Hematopoietic multipotent progenitor cell treated with erythropoietin and hydrocortisone succinate and interleukin-3 and kit ligand, for 8 days (in vitro differentiated cells): ENCODE measurements around the gene ZNF691.
"Not testable (repeated sequence)": the region's sequence is repeated elsewhere in the genome, so short reads cannot be mapped to it uniquely, and the experiment has no call there.

Source experiments
- DNase-seq: peaks from one replicate; pipeline ENCODE4 v3.0.0-alpha.2; 2015

The ZNF691 gene

DNA sequence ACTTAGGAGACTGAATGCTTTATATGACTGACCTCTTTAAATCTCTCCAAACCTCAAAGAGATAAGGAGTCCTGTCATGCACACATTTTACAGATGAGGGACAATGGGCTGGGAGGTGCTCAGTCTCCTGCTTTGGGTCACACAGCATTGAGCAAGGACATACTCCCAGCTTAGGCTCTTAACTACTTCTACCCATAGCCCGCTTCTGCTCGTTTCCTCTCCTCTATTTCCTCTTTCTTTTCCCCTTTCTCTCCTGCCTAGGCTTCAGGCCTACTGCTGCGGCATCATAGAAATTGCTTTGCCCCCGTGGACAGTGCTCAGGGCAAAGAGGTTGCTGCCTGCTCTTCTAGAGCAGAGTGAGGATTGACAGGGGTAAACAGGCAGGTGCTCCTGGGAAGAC is 12.4 kb upstream of the ZNF691 start:
- no peak for DNase-seq

DNA sequence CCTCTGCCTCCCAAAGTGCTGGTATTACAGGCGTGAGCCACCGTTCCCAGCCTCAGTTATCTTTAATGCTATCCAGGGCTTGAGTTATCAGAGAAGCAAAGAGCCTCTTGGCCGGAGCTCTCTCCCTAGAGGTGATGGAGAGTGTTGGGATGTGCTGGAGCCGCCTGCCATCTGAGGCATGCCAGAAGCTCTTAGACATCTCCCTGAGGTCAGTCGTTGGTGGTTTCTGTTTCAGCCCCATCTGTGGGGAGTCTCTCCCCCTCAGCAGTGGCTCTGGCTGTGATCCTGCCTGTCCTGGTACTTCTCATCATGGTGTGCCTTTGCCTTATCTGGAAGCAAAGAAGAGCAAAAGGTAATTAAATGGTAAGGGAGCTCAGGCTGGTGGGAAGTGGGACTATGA is 11.6 kb upstream of the ZNF691 start:
- no peak for DNase-seq

DNA sequence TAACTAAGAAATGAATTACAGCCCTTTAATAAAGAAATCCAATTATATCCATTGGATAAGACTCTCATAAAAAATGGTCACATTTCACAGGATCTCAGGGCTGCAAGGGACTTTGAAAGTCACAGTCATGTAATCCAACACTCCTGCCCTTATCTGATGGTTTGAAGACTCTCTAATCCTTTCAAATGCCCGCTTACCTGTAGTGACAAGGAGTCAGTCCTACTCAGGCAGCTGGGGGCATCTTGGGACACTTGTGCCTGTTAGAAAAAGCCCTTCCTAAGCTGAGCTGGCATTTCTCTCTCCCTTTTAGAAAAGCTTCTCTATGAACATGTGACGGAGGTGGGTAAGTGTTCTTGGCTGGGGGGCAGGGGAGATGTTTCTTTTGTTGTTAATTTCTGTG is 11.0 kb upstream of the ZNF691 start:
- DNase-seq, result no peak

DNA sequence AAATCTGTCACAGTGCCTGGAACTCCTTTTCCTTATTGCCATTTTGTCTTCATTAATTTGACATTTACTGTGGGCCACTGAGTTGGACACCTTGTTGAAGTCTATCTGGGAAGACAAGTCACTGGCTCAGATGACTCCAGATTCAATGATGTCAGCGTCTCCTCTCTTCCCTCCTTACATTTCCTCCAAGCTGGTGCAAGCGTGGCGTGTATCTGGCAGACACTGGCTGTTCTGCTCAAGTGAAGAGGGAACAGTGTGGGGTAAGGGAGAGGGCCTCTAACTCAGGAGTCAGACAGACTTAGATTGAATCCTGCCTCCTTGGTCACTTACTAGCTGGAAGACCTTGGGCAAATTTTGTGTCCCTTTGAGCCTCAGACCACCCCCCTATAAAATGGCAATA is 8.7 kb upstream of the ZNF691 start:
- no peak for DNase-seq

DNA sequence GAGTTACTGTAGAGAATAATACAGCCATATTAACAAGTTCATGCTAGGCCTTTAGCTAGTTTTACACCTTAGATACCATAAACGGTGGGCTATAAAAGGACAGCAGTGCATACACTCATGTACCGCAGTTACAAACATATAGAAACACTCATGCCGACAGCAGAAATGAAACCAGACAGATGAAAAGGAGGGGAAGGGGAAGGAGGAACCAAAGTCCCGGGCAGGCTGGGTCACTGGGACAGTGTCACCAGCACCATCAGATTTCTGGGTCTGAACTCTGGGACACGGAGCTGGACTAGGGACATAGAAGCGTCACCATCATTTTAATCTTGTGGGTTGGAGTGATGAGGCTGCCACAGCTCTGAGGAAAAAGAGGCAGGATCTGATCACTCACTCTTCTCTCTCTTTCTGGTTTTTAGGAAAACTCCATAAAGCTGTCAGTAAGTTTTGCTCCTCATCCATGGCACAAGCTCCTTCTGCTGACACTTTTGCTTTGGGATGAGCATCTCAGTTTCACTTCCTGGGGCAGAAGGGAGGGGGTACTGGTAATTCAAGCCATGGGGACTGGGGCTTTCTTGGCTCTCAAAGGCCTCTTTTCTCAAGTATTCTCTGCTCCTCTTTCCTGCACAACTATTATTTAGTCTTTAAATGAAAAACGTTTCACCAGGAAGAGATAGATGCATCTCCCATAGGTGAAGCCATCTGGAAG is 7.8 kb upstream of the ZNF691 start:
- no peak for DNase-seq

DNA sequence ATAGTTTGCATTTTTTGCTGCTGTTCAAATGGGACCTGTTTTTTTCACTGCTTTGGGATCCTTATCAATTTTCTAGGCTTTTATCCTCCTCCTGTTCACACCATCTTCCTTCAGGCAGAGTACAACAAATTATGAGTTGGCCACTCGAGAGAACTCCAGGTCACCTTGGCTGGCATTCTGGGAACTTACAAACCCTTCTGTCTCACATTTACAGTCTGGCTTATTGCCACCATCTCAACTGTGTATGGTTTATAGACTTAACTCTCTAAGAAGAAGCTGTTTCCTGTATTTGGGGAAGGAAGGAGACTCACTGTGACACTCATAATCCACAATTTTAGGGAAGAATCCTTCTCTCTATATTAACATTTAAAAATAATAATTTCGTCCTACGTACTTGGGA is 5.4 kb upstream of the ZNF691 start:
- DNase-seq, result no peak

DNA sequence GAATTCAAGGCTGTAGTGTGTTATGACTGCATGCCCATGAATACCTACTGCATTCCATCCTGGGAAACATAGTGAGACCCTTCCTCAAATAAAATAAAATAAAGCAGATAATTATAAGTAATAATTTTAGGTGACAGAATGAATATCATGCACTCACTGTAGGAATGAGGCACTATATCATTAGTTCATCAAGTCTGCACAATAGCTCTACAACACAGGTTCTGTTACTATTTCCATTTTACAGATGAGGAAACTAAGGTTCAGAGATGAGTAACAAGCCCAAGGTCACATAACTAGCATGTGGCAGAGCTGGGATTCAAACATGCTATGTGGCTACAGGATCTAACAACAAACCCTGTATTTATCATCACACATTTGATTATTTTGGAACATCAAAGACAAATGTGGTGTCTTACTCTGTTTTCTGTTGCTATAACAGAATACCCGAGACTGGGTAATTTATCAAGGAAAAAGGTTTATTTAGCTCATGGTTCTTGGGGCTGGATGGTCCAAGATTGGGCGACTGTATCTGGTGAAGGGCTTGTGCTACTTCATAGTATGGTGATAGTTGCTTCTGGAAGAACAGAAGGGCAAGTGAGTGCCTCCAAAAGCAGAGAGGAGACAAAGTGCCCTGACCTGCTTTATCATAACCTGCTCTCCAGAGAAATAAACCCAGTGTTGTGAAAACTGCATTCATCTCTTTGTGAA is 4.8 kb upstream of the ZNF691 start:
- no peak for DNase-seq

DNA sequence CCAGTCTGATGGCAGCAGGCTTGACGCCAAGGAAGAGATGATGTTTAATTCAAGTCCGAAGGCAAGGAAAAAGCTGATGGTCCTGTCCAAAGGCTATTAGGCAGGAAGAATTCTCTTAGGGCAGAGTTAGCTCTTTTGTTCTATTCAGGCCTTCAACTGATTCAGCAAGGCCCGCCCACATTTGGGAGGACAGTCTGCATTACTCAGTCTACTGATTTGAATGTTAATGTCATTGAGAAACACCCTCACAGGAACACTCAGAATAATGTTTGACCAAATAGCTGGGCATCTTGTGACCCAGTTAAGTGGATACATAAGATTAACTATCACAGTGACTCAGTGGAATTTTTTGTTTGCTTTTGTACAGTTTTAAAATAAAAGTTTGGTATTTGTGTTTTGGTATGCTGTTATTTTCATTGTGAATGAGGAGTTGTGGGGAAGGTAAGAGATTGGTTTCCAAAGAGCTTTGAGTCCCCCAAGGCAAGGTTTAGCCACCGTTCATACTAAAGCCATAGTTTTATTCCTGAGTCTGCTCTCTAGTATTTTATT is 1.7 kb upstream of the ZNF691 start:
- DNase-seq, result peak; percentile 28

DNA sequence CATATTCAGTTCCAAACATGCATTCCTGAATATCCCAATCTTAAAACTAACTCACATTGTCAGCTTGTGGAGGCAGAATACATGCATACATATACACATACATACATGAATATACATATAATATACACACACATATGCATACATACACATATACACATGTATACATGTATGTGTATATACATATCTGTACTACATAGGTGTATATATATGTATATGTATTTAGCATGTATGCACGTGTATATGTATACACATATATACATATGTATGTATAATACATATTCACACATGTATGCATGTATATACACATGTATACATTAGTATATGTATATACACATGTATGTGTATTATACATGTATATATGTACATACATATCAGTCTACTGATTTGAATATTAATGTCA is 1.2 kb upstream of the ZNF691 start:
- DNase-seq, result peak; percentile 18

DNA sequence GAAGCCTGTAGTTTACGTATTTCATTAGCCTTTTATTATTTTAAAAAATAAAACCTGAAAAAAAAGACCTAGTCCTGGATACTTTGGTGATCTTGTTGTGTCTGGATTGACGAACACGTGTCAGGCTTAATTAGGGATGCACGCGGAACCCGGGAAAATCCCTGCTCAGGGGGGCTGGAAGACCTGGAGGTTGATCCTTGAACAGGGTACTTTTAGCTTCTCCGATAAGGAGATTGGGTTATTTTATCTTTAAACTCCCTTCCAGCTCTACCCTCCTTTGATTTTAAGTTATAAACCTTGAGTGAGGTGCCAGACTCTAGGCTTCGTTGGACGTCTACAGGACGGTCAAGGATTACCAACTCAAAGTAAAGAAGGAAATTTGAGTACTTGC is 552 bp upstream of the ZNF691 start:
- DNase-seq, result no peak

DNA sequence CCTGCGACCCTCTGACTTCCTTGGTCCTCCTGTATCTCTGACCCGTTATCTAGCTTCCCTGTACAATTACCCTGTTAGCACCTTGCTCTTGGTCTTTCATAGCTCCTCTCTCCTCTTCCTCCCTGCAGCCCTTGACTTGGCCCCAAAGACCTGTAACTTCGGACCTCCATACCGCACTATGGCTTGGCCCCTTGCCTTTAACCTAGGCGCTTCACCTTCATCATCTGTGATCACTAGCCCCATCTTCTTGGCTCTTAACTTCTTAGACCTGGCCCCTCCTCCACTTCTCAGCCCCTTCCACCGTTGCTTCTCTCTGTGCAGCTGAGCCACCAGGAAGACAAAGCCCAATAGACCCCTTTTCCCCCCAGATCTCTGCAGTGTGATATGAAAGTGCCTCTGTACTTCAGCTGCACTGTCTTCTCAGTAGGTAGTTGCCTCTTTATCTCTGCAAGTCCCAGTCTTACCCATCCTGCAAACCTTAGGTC is 740 bp downstream of the ZNF691 start:
- DNase-seq, result no peak

DNA sequence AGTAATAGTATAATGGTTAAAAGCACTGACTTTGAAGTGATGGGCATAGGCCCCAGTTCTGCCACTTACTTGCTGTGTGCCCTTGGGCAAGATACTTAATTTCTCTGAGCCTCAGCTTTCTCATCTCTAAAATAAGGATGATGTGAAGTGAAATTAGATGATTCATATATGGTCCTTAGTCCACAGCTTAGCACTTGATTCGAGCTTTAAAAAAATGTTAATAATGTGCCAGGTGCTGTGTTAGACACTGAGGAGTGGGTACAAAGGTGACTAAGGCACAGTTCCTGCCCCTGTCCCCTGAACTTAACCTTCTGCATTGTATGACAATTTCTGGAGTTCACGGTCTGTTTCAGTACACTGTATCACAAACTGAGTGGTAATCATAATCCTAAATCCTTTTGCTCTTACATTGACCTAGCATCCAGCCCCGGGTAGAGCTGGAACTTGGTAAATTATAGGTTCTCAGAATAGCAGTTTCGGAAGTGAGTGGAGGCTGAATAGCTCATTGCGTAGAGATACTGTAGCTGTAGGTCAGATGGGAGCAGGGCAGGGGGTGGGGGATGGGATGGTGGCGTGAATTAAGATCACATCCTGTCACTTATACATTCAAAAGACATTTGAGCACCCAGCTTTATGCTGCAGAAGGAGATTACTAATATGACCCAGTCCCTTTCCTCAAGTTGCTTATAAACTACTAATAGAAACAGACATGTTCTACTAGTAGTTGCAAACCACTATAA is 1.5 kb downstream of the ZNF691 start:
- DNase-seq, result no peak

DNA sequence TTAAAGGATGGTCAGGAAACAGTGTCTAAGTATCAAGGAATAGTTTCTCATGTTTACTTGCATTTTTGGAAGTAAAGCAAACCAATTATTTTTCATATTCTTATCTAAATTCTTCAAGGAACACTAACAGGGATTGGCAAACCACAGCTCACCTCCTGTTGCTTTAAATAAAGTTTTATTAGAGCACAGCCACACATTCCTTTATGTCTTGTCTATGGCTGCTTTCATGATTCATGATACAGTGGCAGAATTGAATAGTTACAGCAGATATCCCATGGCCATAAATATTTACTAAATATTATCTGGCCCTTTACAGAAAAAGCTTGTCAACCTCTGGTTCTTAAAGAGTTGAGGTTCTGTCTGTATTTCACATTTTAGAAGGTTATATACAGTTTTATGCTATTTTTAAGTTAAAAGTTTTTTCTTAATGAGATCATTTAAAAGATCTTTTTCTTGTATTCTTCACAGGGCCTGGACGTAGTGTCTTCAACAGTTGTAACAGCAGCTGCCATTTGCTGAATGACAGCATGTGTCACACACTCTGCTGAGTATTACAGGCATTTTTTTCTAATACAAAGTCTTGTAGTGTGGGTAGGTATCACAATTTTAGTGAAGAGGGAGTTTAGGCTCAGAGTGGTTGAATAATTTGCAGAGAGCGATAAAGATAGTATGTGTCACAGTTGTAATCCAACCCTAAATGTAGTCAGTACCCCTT is 2.6 kb downstream of the ZNF691 start:
- DNase-seq, result no peak

DNA sequence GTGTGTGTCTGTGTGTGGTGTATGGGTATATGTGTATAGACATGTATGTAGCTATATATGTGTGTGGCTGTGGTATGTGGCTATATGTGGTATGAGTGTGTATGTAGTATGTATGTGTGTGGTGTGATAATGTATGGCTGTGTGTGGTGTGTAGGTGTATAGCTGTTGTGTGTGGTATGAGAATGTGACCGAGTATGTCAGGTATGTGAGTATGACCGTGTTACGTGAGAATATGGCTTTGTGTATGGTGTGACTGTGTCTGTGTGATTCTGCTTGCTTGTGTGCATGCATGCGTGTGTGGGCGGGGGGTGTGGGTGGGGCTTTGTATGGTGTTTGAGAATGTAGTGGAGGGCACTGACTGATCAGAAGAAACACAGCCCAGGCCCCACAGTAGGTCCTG is 3.5 kb downstream of the ZNF691 start:
- DNase-seq, result no peak

DNA sequence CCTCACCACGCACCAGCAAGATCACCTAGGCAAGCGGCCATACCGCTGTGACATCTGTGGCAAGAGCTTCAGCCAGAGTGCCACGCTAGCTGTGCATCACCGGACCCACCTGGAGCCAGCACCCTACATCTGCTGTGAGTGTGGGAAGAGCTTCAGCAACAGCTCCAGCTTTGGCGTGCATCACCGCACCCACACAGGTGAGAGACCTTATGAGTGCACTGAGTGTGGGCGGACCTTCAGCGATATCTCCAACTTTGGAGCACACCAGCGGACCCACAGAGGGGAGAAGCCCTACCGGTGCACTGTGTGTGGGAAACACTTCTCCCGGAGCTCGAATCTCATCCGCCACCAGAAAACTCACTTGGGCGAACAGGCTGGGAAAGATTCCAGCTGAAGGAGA is 5.0 kb downstream of the ZNF691 start:
- DNase-seq, result no peak

DNA sequence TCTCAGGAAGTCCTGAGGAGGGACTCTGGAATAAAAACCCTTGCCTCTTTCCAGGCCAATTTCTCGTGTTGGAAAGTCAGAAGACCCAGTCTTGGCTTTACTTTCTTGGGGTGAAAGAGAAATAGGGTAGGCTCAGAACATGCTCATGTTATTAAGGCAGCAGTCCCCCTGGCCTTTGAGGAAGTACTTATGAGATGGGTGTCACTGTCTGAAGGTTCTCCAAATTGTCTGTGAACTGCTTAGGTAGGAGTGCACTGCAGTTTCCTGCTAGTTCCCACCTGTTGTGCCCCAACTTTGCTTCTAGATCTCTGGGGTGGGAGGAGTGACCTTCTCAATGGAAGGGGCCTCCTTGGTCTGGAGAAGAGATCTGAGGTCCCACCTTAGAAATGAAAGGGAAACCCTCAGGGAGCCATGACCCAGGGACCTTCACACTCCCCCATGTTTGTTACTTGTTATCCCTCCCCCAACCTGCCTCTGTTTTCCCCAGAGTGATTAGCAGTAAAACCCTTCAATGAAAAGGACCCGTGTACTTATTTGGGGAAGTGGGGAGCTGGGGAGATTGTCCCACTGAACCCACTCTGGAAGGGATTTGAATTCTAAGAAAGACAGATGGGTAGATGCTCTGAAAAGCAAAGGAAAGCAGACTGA is 5.7 kb downstream of the ZNF691 start:
- DNase-seq, result no peak

DNA sequence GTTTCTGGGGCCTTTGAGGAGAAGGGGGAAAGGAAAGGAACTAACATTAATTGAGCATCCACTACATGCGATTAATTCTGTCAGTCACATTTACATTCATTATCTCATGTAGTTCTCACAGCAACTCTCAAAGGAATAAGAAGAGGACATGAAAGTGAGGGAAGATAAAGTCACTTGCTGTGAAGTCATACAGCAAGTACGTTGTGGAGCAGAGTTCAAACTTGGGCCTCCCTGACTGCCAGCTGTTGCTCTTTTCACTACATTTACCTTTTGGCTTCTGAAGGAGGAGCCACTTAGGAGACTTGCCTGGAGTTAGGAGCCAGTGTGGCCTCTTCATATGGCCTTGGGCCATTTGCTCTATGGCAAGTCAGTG is 6.2 kb downstream of the ZNF691 start:
- no peak for DNase-seq

DNA sequence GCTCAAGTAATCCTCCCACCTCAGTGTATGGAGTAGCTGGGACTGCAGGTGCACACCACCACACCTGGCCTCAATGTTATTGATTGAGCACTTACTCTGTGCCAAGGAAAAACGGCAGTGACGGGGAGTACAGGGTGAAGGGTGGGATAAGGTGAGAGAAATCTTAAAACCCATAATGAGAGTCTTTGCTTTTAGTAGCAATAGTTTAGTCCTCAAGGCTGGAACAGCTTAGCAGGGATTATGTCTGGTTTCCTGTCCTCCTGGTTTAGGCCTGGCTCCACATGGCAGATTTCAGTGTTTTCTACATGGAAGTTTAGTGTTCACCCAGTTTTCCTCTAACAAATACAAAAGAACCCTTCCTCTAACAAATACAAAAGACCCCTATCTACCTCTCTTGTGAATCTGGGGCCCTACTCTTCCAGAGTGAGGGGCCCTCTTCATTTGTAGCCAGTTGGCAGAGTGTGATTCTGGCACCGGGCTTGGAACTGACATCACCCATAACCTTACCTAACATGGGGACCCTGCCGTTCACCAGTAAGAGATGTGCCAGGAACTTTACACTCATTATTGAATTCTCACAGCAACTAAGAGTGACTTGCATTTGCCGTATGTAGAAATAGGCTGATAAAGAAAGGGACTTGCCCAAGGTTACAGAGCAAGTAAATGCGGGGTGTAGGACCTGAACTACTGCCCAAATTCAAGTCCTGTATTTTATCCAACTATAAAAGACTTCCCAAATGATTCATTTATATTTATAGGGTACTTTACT is 6.9 kb downstream of the ZNF691 start:
- no peak for DNase-seq

DNA sequence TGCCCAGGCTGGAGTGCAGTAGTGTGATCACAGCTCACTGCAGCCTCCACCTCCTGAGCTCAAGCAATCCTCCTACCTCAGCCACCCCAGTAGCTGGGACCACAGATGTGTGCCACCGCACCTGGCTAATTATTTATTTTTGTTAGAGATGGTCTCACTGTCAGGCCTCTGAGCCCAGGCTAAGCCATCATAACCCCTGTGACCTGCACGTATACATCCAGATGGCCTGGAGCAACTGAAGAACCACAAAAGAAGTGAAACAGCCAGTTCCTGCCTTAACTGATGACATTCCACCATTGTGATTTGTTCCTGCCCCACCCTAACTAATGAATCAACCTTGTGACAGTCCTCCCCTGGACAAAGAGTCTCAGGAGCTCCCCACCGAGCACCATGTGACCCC is 10.1 kb downstream of the ZNF691 start:
- DNase-seq, result not testable (repeated sequence)

DNA sequence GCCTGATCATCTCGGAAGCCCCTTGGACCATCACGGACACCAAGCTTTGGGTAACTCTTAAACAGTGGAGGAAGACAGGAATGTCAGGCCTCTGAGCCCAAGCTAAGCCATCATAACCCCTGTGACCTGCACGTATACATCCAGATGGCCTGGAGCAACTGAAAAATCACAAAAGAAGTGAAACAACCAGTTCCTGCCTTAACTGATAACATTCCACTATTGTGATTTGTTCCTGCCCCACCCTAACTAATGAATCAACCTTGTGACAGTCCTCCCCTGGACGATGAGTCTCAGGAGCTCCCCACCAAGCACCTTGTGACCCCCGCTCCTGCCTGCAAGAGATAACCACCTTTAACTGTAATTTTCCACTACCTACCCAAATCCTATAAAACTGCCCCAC is 13.0 kb downstream of the ZNF691 start:
- not testable (repeated sequence) for DNase-seq

DNA sequence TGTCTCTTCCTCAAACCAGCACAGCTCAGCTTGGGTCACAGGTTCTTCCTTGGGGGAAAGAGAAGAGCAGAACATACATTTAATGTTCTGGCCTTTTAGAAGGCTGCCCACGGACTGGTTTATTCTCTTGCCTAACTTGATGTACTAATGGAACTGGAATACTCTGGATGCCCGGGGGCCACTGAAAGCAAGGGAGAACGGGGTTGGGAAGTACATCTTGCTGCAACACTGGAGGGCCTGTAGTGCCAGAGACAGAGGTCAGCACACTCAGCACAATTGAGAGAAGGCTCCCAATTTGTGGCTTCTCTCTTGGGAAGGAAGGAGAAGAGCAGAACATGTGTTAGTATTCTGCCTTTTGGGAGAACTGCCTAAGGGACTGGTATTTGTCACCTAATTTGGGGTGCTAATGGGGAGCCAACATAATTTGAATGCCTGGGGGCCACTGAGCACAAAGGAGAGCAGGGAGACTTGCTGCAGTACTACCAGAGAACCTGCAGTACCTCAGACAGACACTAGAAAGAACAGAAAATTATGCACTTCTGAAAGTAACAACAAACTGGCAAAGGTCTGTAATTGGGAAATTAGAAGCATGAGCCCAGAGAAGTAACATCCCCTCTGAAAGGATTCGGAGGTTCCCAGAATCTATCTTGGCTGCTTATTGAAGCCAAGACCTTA is 14.1 kb downstream of the ZNF691 start:
- DNase-seq, result no peak
